AG08396 (cell line): ENCODE results near the gene SPATA24.
"Not testable (repeated sequence)": the region's sequence is repeated elsewhere in the genome, so short reads cannot be mapped to it uniquely, and the experiment has no call there.

Experiments
- DNase-seq: peaks from one replicate; pipeline ENCODE4 v3.0.0; 2012; ENCODE audit warnings: low spot score, mixed read lengths

SPATA24 gene

GRCh38 chr5:139394654-139395566, 9.0 kb downstream of the SPATA24 start, which contains the start of gene PROB1:
Gene PROB1 (minus strand): TSS chr5:139395104. CDS start chr5:139395081, 23 bp downstream.
- DNase-seq: peak; percentile 53

- DNase-seq: peak; percentile 73
Measured at GRCh38 chr5:139394123-139394653, 9.7 kb downstream of the SPATA24 start.

- DNase-seq: peak; percentile 11
Measured at GRCh38 chr5:139393497-139394122, 10.3 kb downstream of the SPATA24 start.

GRCh38 chr5:139392678-139393496, 11.0 kb downstream of the SPATA24 start:
- no peak for DNase-seq

GRCh38 chr5:139392324-139392677, 11.6 kb downstream of the SPATA24 start:
- DNase-seq: peak; percentile 5

GRCh38 chr5:139391570-139392323, 12.1 kb downstream of the SPATA24 start:
- DNase-seq: peak; percentile 14

- DNase-seq: peak; percentile 23
Measured at GRCh38 chr5:139390639-139391569, 13.0 kb downstream of the SPATA24 start.

- DNase-seq: peak; percentile 17
Measured at GRCh38 chr5:139389701-139390638, 13.9 kb downstream of the SPATA24 start, which contains the start of gene MZB1. Gene MZB1 (minus strand): TSS chr5:139389913. CDS start chr5:139389856, 57 bp downstream.

- DNase-seq: peak; percentile 66
Measured at GRCh38 chr5:139388198-139388821, 15.6 kb downstream of the SPATA24 start.

GRCh38 chr5:139387611-139388197, 16.2 kb downstream of the SPATA24 start:
- DNase-seq: no peak

GRCh38 chr5:139386956-139387355, 16.9 kb downstream of the SPATA24 start:
- not testable (repeated sequence) for DNase-seq

GRCh38 chr5:139386050-139386438, 17.8 kb downstream of the SPATA24 start:
- no peak for DNase-seq

GRCh38 chr5:139385061-139386049, 18.5 kb downstream of the SPATA24 start:
- peak; percentile 65 for DNase-seq

GRCh38 chr5:139384591-139385051, 19.3 kb downstream of the SPATA24 start:
- DNase-seq: no peak

GRCh38 chr5:139383993-139384590, 19.8 kb downstream of the SPATA24 start:
- no peak for DNase-seq
